HEK293 (cell line): ENCODE measurements around the gene EIF4E3.

ENCODE experiments used
- CTCF ChIA-PET: fragments of 350-600 bp; formaldehyde crosslinking; extraction: SDS; loops from one replicate; lab custom pipeline; 2021; ENCODE audit warnings: antibody characterized with exemption; lab: Yijun Ruan, JAX
- POLR2A ChIA-PET: fragments of 300-600 bp; formaldehyde crosslinking; extraction: SDS; loops from one replicate; lab custom pipeline; 2020; ENCODE audit warnings: antibody characterized with exemption, inconsistent platforms; lab: Yijun Ruan, JAX
- H3K27ac ChIP-seq: fragments of 200-500 bp; sonication (Bioruptor generic); 2 replicates; pipeline ENCODE4 v1.5.1; 2014; ENCODE audit warnings: low read depth, low read length, control low read depth, inconsistent platforms; ENCODE audit errors: extremely low read depth
- H3K36me3 ChIP-seq, 2 experiments: fragments of 200-500 bp in 1 of 2; sonication (Bioruptor generic) in 1 of 2; 1 replicate in 1 of 2; 2 replicates in 1 of 2; pipeline ENCODE4 v1.5.1; 2014 to 2017; ENCODE audit warnings: inconsistent platforms in 2 of 2, low read length in 2 of 2; ENCODE audit not compliant: control insufficient read depth in 2 of 2, insufficient read depth in 1 of 2
- H3K4me1 ChIP-seq: fragments of 200-500 bp; sonication (Bioruptor generic); 2 replicates; pipeline ENCODE4 v1.5.1; 2014; ENCODE audit warnings: mild to moderate bottlenecking, low read length, inconsistent platforms; ENCODE audit not compliant: control insufficient read depth, insufficient read depth
- H3K4me3 ChIP-seq: 2 replicates; pipeline ENCODE4 v1.5.1; 2011; ENCODE audit warnings: low read depth, mild to moderate bottlenecking, control low read depth, low read length, moderate library complexity
- H3K9me3 ChIP-seq: fragments of 200-500 bp; sonication (Bioruptor generic); 2 replicates; pipeline ENCODE4 v1.5.1; 2014; ENCODE audit warnings: low read depth, low read length, inconsistent platforms; ENCODE audit not compliant: control insufficient read depth, insufficient read depth
- ATF2 ChIP-seq: fragments of 450-650 bp; formaldehyde crosslinking; IDR thresholded peaks from 2 replicates; pipeline ENCODE4 v1.5.1; 2016; ENCODE audit warnings: missing biosample characterization, missing genetic modification characterization, low read depth
- EGR2 ChIP-seq: fragments of 450-650 bp; formaldehyde crosslinking; IDR thresholded peaks from 2 replicates; pipeline ENCODE4 v1.5.1; 2016; ENCODE audit warnings: low read depth, missing biosample characterization, missing genetic modification characterization
- GLI4 ChIP-seq: fragments of 450-650 bp; formaldehyde crosslinking; IDR thresholded peaks from 2 replicates; pipeline ENCODE4 v1.5.1; 2016; ENCODE audit warnings: missing biosample characterization, missing genetic modification characterization
- HOXA7 ChIP-seq: sonication (generic); formaldehyde crosslinking; IDR thresholded peaks from 2 replicates; pipeline ENCODE4 v1.8.1; 2022; ENCODE audit warnings: missing genetic modification reagents, borderline replicate concordance
- HOXD13 ChIP-seq: sonication (generic); formaldehyde crosslinking; IDR thresholded peaks from 2 replicates; pipeline ENCODE4 v1.8.0; 2022; ENCODE audit warnings: missing genetic modification reagents, borderline replicate concordance
- KLF8 ChIP-seq: fragments of 450-650 bp; formaldehyde crosslinking; IDR thresholded peaks from 2 replicates; pipeline ENCODE4 v1.5.1; 2016; ENCODE audit warnings: missing biosample characterization, missing genetic modification characterization
- PRDM1 ChIP-seq: fragments of 450-650 bp; formaldehyde crosslinking; IDR thresholded peaks from 2 replicates; pipeline ENCODE4; 2016; ENCODE audit warnings: missing biosample characterization, missing genetic modification characterization
- TCF7L2 ChIP-seq: IDR thresholded peaks from 2 replicates; pipeline ENCODE4 v1.6.1; 2011; ENCODE audit warnings: low read depth, mild to moderate bottlenecking, inconsistent platforms, low read length, moderate library complexity, borderline replicate concordance
- ZBTB6 ChIP-seq: fragments of 450-650 bp; formaldehyde crosslinking; IDR thresholded peaks from 2 replicates; pipeline ENCODE4 v1.5.1; 2017; ENCODE audit warnings: missing biosample characterization, missing genetic modification characterization
- ZFP69B ChIP-seq: fragments of 450-650 bp; formaldehyde crosslinking; IDR thresholded peaks from 2 replicates; pipeline ENCODE4 v1.5.1; 2016; ENCODE audit warnings: missing biosample characterization, missing genetic modification characterization
- ZNF157 ChIP-seq: fragments of 450-650 bp; formaldehyde crosslinking; IDR thresholded peaks from 2 replicates; pipeline ENCODE4 v1.5.1; 2016; ENCODE audit warnings: missing biosample characterization, missing genetic modification characterization
- ZNF184 ChIP-seq: fragments of 450-650 bp; IDR thresholded peaks from 2 replicates; pipeline ENCODE4 v1.5.1; 2018; ENCODE audit warnings: missing biosample characterization, mild to moderate bottlenecking, missing genetic modification characterization
- ZNF248 ChIP-seq: fragments of 450-650 bp; formaldehyde crosslinking; IDR thresholded peaks from 2 replicates; pipeline ENCODE4 v1.5.1; 2017; ENCODE audit warnings: missing biosample characterization, missing genetic modification characterization
- ZNF266 ChIP-seq: fragments of 450-650 bp; formaldehyde crosslinking; IDR thresholded peaks from 2 replicates; pipeline ENCODE4 v1.5.1; 2016; ENCODE audit warnings: missing biosample characterization, missing genetic modification characterization, low read depth
- ZNF311 ChIP-seq: fragments of 450-650 bp; formaldehyde crosslinking; IDR thresholded peaks from 2 replicates; pipeline ENCODE4 v1.5.1; 2017; ENCODE audit warnings: missing biosample characterization, missing genetic modification characterization, borderline replicate concordance
- ZNF416 ChIP-seq: fragments of 450-650 bp; formaldehyde crosslinking; IDR thresholded peaks from 2 replicates; pipeline ENCODE4 v1.5.1; 2016; ENCODE audit warnings: missing biosample characterization, missing genetic modification characterization
- ZNF518A ChIP-seq: fragments of 450-650 bp; formaldehyde crosslinking; conservative IDR thresholded peaks from 2 replicates; pipeline ENCODE4 v1.5.1; 2016; ENCODE audit warnings: low read depth, missing biosample characterization, missing genetic modification characterization
- ZNF555 ChIP-seq: fragments of 450-650 bp; formaldehyde crosslinking; conservative IDR thresholded peaks from 2 replicates; pipeline ENCODE4 v1.5.1; 2017; ENCODE audit warnings: missing biosample characterization, mild to moderate bottlenecking, missing genetic modification characterization, inconsistent platforms
- ZNF654 ChIP-seq: fragments of 450-650 bp; formaldehyde crosslinking; IDR thresholded peaks from 2 replicates; pipeline ENCODE4 v1.5.1; 2016; ENCODE audit warnings: low read depth, missing biosample characterization, missing genetic modification characterization
- ZNF76 ChIP-seq: fragments of 450-650 bp; formaldehyde crosslinking; IDR thresholded peaks from 2 replicates; pipeline ENCODE4; 2016; ENCODE audit warnings: low read depth, missing biosample characterization, missing genetic modification characterization, borderline replicate concordance
- ZSCAN5A ChIP-seq: fragments of 450-650 bp; formaldehyde crosslinking; IDR thresholded peaks from 2 replicates; pipeline ENCODE4 v1.5.1; 2016; ENCODE audit warnings: missing biosample characterization, missing genetic modification characterization

The EIF4E3 gene

GRCh38 chr3:71733319-71733718, 8.1 kb upstream of the EIF4E3 start:
- no peak overlapping the region for H3K27ac ChIP-seq
- no peaks in the 10 kb centered on the region for H3K36me3 ChIP-seq
- no peak for TF ChIP-seq ZNF248
- no peak for TF ChIP-seq ZNF157 (tag by site-specific recombination)
- TF ChIP-seq ZNF416: no peak
- TF ChIP-seq ZNF76 (tag by site-specific recombination): no peak
- no peak for TF ChIP-seq ZSCAN5A (tag by site-specific recombination)
- no peak for TF ChIP-seq ZNF518A (tag by site-specific recombination)
- TF ChIP-seq ZNF266 (tag by site-specific recombination): no peak
- no peak for TF ChIP-seq ZNF555
- TF ChIP-seq ZFP69B: no peak
- no peak for TF ChIP-seq ZNF184 (tag by site-specific recombination)
- no peaks in the 10 kb centered on the region for H3K4me1 ChIP-seq
- no peaks in the 10 kb centered on the region for H3K9me3 ChIP-seq
- no peak overlapping the region for H3K4me3 ChIP-seq
- CTCF ChIA-PET: interaction anchor here (0.6 kb wide), 1 partner anchor 13 kb away, joined by 3 read pairs; no protein-coding TSS in a partner anchor
- POLR2A ChIA-PET: no interaction called here

- Histone ChIP-seq H3K9me3 (no peaks in the 10 kb centered on the region), H3K36me3 (no peaks in the 10 kb centered on the region), H3K4me1 (no peaks in the 10 kb centered on the region), H3K27ac (no peak overlapping the region)
- TF ChIP-seq KLF8 (tag by site-specific recombination) (no peak), GLI4 (tag by site-specific recombination) (no peak), HOXD13 (CRISPR knock-in tag) (no peak), PRDM1 (no peak), ZNF157 (tag by site-specific recombination) (no peak), ZNF654 (tag by site-specific recombination) (no peak), ATF2 (tag by site-specific recombination) (no peak), EGR2 (tag by site-specific recombination) (no peak), ZBTB6 (no peak), HOXA7 (CRISPR knock-in tag) (no peak), ZNF311 (tag by site-specific recombination) (no peak), TCF7L2 (no peak)
- TF ChIP-seq, all 188 proteins: peak for 0
- ChIA-PET POLR2A (no interaction called here), CTCF (interaction anchor here (0.6 to 0.7 kb wide), 2 partner anchors 132 to 1025 kb away, joined by 3 to 4 read pairs; no protein-coding TSS in a partner anchor)
- H3K4me3 ChIP-seq: no peak overlapping the region
Measured at GRCh38 chr3:71732637-71733036, 7.4 kb upstream of the EIF4E3 start.
